GM12801 (cell line): ENCODE results near the gene FAM171A1.

ENCODE experiments used
- TF ChIP-seq, protein P1 (sequence below): IDR thresholded peaks from one replicate; pipeline ENCODE4 v1.5.1; 2011; ENCODE audit warnings: control low read depth; ENCODE audit not compliant: insufficient read length; ENCODE audit errors: extremely low read depth

The FAM171A1 gene

DNA sequence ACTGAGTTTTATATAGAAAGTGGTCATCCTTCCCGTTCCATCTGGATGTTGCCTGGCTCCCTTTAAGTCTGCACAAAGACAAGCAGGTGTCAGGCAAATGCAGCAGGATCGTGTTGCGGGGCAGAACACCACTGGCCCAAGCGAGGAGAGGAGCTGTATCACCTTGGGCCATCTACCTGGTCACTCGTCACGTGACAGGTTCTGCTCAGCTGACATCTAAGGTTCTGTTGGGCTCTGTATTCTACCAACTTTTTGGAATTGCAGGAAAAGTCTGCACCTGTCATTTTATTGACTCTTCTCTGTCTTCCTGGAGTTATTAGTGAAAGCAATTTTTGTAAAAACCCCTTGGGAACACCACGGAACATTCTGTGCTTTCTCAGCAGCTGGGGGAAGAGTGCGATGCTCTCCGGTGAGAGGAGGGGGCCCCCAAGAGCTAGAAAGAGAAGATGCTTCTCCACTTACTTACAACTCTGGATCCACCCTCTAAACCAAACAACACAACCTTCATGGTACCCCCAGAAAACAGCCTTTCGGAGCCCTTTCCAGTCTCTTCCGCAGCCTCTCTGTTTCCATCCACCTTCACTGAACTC is 119.2 kb downstream of the FAM171A1 start:
- TF ChIP-seq, protein P1, sequence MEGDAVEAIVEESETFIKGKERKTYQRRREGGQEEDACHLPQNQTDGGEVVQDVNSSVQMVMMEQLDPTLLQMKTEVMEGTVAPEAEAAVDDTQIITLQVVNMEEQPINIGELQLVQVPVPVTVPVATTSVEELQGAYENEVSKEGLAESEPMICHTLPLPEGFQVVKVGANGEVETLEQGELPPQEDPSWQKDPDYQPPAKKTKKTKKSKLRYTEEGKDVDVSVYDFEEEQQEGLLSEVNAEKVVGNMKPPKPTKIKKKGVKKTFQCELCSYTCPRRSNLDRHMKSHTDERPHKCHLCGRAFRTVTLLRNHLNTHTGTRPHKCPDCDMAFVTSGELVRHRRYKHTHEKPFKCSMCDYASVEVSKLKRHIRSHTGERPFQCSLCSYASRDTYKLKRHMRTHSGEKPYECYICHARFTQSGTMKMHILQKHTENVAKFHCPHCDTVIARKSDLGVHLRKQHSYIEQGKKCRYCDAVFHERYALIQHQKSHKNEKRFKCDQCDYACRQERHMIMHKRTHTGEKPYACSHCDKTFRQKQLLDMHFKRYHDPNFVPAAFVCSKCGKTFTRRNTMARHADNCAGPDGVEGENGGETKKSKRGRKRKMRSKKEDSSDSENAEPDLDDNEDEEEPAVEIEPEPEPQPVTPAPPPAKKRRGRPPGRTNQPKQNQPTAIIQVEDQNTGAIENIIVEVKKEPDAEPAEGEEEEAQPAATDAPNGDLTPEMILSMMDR: no peak

DNA sequence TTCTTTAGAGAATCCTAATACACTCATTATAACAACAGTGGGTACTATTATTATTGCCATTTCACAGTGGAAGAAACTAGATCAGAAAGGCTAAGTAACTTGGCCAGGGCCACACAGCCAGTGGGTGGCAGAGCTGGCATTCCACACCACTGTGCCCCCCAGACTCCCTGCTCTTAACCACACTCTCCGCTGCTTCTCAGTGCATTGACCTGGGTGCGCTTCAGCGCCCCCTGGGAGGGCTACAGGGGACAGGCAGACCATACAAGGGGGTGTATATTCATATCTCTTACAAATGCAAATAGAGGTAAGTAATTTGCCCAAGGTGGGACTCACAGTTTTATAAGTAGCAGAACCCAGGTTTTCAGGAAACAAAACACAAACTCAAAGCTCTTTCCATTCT is 125.6 kb downstream of the FAM171A1 start:
- TF ChIP-seq, protein P1: no peak

DNA sequence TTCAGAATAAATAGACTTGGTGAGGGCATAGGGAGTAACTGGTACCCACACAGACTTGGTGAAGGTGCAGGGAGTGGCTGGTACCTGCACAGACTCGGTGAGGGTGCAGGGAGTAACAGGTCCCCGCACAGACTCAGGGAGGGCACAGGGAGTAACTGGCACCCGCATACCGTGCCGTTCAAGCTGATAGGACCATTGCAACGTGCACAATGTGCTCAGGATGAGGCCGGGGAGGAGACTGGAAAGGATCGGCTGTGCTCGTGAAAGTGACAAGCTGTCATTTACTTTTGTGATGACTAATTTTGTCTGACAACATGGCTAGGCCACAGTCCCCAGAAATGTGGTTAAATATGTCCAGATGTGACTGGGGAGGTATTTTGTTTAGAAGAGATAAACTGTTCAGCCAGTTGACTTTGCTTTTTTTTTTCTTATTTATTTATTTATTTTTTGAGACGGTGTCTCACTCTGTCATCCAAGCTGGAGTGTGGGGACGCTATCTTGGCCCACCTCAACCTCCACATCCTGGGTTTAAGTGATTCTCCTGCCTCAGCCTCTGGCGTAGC is 126.4 kb downstream of the FAM171A1 start:
- TF ChIP-seq, protein P1: no peak

DNA sequence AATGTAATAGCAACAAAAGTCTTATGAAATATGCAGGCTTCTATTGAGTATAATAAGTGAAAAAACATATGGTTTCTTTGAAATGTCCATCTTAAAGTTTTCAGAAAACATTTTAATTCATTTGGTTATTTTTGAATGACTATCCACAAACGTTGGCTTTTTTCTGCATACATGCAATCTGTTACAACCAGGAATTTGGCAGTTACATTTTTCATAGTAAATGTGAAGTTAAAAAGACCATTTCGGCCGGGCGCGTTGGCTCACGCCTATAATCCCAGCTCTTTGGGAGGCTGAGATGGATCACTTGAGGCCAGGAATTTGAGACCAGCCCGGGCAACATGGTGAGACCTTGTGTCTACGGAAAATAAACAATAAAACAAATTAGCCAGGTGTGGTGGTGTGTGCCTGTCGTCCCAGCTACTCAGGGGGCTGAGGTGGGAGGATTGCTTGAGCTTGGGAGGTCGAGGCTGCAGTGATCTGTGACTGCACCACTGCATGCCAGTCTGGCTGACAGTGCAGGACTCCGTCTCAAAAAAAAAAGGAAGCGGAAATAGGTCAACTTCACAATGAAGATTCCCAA is 128.7 kb downstream of the FAM171A1 start:
- TF ChIP-seq, protein P1: no peak

DNA sequence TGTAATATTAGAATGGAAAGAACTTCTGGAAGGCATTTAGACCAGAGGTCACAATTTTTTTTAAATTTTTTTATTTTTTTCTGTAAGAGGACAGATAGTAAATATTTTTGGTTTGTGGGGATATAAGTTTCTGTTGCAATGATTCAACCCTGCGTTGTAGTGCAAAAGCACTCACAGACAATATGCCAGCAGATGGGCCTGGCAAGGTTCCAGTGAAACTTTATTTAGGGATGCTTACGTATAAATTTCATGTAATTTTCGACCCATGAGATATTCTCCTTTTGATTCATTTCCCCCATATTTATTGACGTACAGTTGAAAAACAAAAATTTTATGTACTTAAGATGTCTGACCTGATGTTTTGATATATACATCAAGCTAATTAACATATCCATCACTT is 129.8 kb downstream of the FAM171A1 start:
- TF ChIP-seq, protein P1: no peak

DNA sequence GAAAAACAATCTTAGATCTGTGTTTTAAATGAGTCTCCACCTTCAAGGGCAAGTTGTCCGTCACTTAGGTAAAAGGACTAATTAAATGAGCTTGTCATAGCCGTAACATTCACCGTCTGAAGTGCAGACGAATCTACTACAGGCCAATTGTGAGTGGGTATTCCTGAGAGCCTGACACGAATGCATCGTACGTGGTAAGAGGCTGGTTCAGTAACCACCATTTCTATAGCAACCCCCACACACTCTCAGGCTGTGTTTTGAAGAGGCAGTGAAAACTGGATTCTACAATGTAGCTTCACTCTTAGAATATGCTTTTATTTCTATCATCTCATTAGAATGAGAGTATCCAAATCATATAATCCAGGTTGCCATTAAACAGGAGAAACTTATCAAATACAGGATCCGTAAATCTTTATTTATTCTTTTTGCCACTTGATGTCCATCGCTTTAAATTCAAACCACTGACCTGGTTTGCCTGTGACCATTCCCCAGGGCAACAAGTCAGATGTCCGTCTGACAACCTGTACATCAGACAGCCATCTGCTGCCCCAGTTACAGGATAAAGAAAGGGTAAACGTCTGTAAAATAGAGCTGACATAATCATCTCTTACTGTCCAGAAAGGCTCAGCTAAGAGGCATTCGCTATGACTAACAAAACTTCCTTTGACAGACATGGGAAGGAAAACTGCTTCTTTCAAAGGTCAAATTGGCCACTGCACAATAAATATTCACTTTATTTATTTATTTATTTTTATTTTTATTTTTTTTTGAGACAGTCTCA is 132.3 kb downstream of the FAM171A1 start:
- TF ChIP-seq, protein P1: no peak

DNA sequence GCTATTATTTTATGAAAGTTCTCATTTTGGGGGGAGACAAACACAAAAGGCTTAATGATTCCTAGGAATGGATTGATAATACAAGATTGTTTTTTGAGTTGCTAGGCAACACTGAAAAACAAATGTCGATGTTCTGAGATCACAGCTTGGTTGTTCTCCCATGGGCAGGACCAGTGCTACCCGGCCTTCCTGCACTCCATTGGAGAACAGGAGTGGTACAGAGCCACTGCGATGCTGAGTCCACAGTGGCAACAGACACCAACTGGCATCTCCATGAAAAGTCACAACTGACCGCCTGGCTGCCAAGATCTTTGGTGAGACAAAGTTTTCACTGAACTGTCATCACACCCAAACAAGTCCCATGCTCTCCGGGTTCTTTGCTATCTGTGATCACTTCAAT is 133.7 kb downstream of the FAM171A1 start:
- TF ChIP-seq, protein P1: no peak
